Gastrocnemius medialis (tissue), 4 donors: Measurements from ENCODE around the gene SCTR.

Experiments used
- POLR2A ChIP-seq, 2 donors: fragments of 450-650 bp; IDR thresholded peaks; one replicate each; pipeline ENCODE4 v1.6.1; 2017; ENCODE audit warnings: antibody characterized with exemption in 2 of 2, mild to moderate bottlenecking in 2 of 2, moderate library complexity in 2 of 2
- TF ChIP-seq, protein P1 (sequence below), 5 experiments: fragments of 450-650 bp in 3 of 5; fragments of 200-600 bp in 2 of 5; sonication (generic) in 2 of 5; IDR thresholded peaks in 4 of 5; conservative IDR thresholded peaks in 1 of 5; 1 replicate in 4 of 5; 2 replicates in 1 of 5; pipeline ENCODE4 v1.5.1; 2016 to 2019; ENCODE audit warnings: antibody characterized with exemption in 5 of 5, mild to moderate bottlenecking in 3 of 5, moderate library complexity in 3 of 5

DNA sequence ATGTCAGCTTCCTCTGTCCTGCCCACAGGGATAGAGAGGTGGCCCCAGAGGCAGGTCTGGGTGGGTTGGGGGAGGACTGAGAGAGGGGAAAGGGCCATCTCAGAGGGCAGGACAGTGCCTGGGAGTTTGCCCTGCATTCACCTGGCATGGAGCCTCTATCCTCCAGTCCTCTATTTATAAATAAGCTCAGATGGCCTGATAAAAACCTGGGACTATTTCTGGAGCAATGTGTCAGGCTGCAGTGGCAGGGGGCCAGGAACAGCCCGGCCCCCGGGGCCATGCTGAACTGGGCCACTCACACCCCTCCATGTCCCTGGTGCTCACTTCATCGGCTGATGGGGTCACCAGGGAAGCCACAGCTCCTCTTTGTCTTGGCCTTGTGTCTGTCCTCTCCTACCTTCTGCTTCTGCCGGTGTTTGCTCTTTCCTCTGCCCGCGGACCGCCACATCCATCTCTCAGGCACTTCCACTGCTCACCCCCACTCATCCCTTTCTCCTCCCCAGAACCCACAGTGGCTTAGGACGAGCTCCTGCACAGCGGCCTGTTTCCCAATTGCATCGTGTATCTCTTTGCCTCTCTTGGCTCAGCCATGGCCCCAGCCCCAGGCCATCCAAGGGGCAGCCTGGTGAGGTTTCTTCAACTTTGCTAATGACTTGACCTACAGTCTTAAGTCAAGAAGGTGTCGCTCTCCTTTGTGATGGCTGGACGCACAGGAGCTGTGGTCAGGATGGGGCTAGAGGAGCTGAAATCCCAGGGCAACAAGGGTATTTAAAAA is 38.8 kb downstream of the SCTR start:
- TF ChIP-seq, protein P1, sequence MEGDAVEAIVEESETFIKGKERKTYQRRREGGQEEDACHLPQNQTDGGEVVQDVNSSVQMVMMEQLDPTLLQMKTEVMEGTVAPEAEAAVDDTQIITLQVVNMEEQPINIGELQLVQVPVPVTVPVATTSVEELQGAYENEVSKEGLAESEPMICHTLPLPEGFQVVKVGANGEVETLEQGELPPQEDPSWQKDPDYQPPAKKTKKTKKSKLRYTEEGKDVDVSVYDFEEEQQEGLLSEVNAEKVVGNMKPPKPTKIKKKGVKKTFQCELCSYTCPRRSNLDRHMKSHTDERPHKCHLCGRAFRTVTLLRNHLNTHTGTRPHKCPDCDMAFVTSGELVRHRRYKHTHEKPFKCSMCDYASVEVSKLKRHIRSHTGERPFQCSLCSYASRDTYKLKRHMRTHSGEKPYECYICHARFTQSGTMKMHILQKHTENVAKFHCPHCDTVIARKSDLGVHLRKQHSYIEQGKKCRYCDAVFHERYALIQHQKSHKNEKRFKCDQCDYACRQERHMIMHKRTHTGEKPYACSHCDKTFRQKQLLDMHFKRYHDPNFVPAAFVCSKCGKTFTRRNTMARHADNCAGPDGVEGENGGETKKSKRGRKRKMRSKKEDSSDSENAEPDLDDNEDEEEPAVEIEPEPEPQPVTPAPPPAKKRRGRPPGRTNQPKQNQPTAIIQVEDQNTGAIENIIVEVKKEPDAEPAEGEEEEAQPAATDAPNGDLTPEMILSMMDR (IDR thresholded peaks at IDR 0.05 in 4 of 5, conservative IDR thresholded peaks at IDR 0.05 in 1 of 5): no peak
- no peak for TF ChIP-seq POLR2A (IDR thresholded peaks at IDR 0.05)
